Stimulated activated CD8-positive, alpha-beta memory T cell treated with anti-CD3 and anti-CD28 coated beads, Interleukin-4, amount 100 ng/mL, for 24 hours (primary cell): Measurements from ENCODE around the gene IQSEC1.

Source experiments
- DNase-seq: peaks from one replicate; pipeline ENCODE4 v3.0.0-alpha.2; 2020; ENCODE audit warnings: low read depth

IQSEC1 gene

GRCh38 chr3:13067778-13068177 is 5.5 kb downstream of the IQSEC1 start:
- no peak for DNase-seq

- DNase-seq, result no peak
Observed at GRCh38 chr3:13066834-13067233, 6.4 kb downstream of the IQSEC1 start.

- DNase-seq, result no peak
Observed at GRCh38 chr3:13066236-13066635, 7.0 kb downstream of the IQSEC1 start.

GRCh38 chr3:13065727-13066126 is 7.5 kb downstream of the IQSEC1 start:
- DNase-seq, result no peak

GRCh38 chr3:13064964-13065363 is 8.3 kb downstream of the IQSEC1 start:
- no peak for DNase-seq

GRCh38 chr3:13064159-13064868 is 8.9 kb downstream of the IQSEC1 start:
- no peak for DNase-seq

GRCh38 chr3:13063225-13063624 is 10.0 kb downstream of the IQSEC1 start:
- DNase-seq, result no peak

GRCh38 chr3:13062647-13063046 is 10.6 kb downstream of the IQSEC1 start:
- no peak for DNase-seq

- no peak for DNase-seq
Observed at GRCh38 chr3:13060341-13060910, 12.8 kb downstream of the IQSEC1 start.

GRCh38 chr3:13058346-13059120 is 14.7 kb downstream of the IQSEC1 start:
- DNase-seq, result no peak

- DNase-seq, result no peak
Observed at GRCh38 chr3:13057282-13058040, 15.8 kb downstream of the IQSEC1 start.

- DNase-seq, result no peak
Observed at GRCh38 chr3:13055634-13056033, 17.6 kb downstream of the IQSEC1 start.

- DNase-seq, result no peak
Observed at GRCh38 chr3:13054341-13055285, 18.6 kb downstream of the IQSEC1 start.

- no peak for DNase-seq
Observed at GRCh38 chr3:13053893-13054292, 19.3 kb downstream of the IQSEC1 start.

GRCh38 chr3:13053420-13053819 is 19.8 kb downstream of the IQSEC1 start:
- no peak for DNase-seq

GRCh38 chr3:13052191-13052820 is 20.9 kb downstream of the IQSEC1 start:
- no peak for DNase-seq

GRCh38 chr3:13051581-13051980 is 21.6 kb downstream of the IQSEC1 start:
- no peak for DNase-seq

GRCh38 chr3:13051066-13051465 is 22.2 kb downstream of the IQSEC1 start:
- no peak for DNase-seq

- no peak for DNase-seq
Observed at GRCh38 chr3:13050446-13050845, 22.8 kb downstream of the IQSEC1 start.

GRCh38 chr3:13049400-13049799 is 23.8 kb downstream of the IQSEC1 start:
- no peak for DNase-seq
